A673 (cell line): ENCODE results near the gene OLFM1. TPM values are rescaled to one million over a fixed set of nuclear protein-coding genes. Genes with fewer than 3 reads are reported as not detected.

Experiments
- BruUV-seq: library from RNA; stranded (reverse); fragments of 400-500 nt; replicated peaks from 2 replicates; lab custom pipeline; 2021; lab: Mats Ljungman, UMichigan
- CTCF ChIA-PET: fragments of 300-600 bp; sonication (Branson Sonifier 250); formaldehyde crosslinking; loops from one replicate; lab custom pipeline; 2022; ENCODE audit warnings: antibody characterized with exemption; lab: Charles Lee
- POLR2A ChIA-PET: fragments of 300-600 bp; sonication (Branson Sonifier 250); formaldehyde crosslinking; loops from one replicate; lab custom pipeline; 2022; ENCODE audit warnings: antibody characterized with exemption; ENCODE audit not compliant: low non-redundant PET; lab: Charles Lee
- DNase-seq: peaks from one replicate; pipeline ENCODE4 v3.0.0-alpha.2; 2015; ENCODE audit warnings: low spot score
- H3K27ac ChIP-seq: fragments of 200-600 bp; sonication (generic); 2 replicates; pipeline ENCODE4 v1.5.1; 2016; ENCODE audit warnings: mixed run types, low read depth, mild to moderate bottlenecking, mixed read lengths, antibody characterized with exemption, low read length; ENCODE audit not compliant: poor library complexity, severe bottlenecking
- H3K27me3 ChIP-seq: fragments of 200-600 bp; sonication (generic); replicated peaks from 2 replicates; pipeline ENCODE4 v1.6.1; 2017; ENCODE audit warnings: mixed run types, low read depth, mild to moderate bottlenecking, mixed read lengths, antibody characterized with exemption, low read length; ENCODE audit not compliant: insufficient read depth, poor library complexity
- H3K36me3 ChIP-seq: fragments of 200-600 bp; sonication (generic); 2 replicates; pipeline ENCODE4 v1.6.1; 2016; ENCODE audit warnings: mixed run types, mild to moderate bottlenecking, mixed read lengths, antibody characterized with exemption, low read length; ENCODE audit not compliant: insufficient read depth, poor library complexity, severe bottlenecking
- H3K4me1 ChIP-seq: fragments of 200-600 bp; sonication (generic); 2 replicates; pipeline ENCODE4 v1.6.1; 2017; ENCODE audit warnings: mixed run types, mild to moderate bottlenecking, mixed read lengths, antibody characterized with exemption, low read length; ENCODE audit not compliant: insufficient read depth, poor library complexity, severe bottlenecking
- H3K4me3 ChIP-seq: fragments of 200-600 bp; sonication (generic); 2 replicates; pipeline ENCODE4 v1.5.1; 2016; ENCODE audit warnings: low read depth, mixed run types, mild to moderate bottlenecking, mixed read lengths, low read length; ENCODE audit not compliant: poor library complexity, severe bottlenecking
- H3K9me3 ChIP-seq: fragments of 200-600 bp; sonication (generic); 2 replicates; pipeline ENCODE4 v1.6.1; 2016; ENCODE audit warnings: mixed run types, low read depth, mild to moderate bottlenecking, mixed read lengths, antibody characterized with exemption, low read length; ENCODE audit not compliant: poor library complexity, severe bottlenecking
- EZH2 ChIP-seq: fragments of 200-600 bp; sonication (generic); IDR thresholded peaks from 2 replicates; pipeline ENCODE4 v1.6.1; 2017; ENCODE audit warnings: borderline replicate concordance, low read depth, mild to moderate bottlenecking, mixed read lengths, antibody characterized with exemption, low read length; ENCODE audit not compliant: poor library complexity, severe bottlenecking
- intact Hi-C: fragments of 100-400 bp; cut with micrococcal nuclease; formaldehyde crosslinking; loops from one replicate; pipeline ENCODE4 v1.10.0; 2022; ENCODE audit not compliant: unreplicated experiment
- total RNA-seq: library from RNA; stranded (reverse); gene quantifications from 2 replicates; pipeline ENCODE4 v1.2.3, GENCODE V29; 2021
- TF ChIP-seq, protein P1 (sequence below): fragments of 300-800, 200-600 bp; sonication (generic); conservative IDR thresholded peaks from 2 replicates; pipeline ENCODE4 v1.5.1; 2017; ENCODE audit warnings: low read depth, mild to moderate bottlenecking, antibody characterized with exemption, low read length, moderate library complexity, mixed read lengths

Gene OLFM1
- total RNA-seq, 1 experiment from 2014 or later: 308 TPM

DNA sequence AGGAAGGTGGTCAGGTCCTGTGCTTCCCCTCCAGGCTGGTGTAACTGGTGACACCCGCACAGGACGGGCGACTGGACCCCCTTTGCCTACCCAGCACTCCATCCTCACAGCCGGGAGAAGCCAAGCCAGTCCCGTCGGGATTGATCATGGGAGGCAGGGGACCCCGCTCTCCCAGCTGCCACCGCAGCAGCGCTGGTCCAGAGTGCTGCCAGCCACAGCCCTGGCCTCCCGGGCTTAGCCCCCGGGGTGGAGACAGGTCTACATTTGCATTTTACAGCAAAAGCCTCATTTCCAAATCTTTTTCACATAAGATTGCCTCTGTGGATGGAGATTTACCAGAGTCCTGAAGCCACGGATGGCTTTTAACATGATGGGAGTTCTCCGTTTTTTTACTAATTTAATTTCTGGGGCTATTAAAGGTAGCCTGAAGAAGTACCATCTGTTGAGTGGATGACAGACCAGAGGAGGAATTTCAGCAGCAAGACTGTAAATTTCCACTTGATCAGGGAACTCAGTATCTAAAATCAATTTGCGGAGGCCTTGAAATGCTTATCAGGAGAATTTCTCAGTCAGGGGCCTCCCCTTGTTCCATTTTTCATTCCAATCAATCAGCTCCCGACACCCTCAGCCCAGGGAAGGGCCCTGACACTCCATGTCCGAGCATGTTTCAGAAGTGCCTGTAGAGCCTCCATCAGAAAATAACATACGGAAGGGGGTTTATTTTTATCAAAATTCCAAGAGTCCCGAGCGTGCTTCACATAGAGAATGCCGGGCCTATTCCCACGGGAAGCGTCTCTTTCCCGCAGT is 80.6 kb downstream of the OLFM1 start:
- BruUV-seq: no TSS peak

DNA sequence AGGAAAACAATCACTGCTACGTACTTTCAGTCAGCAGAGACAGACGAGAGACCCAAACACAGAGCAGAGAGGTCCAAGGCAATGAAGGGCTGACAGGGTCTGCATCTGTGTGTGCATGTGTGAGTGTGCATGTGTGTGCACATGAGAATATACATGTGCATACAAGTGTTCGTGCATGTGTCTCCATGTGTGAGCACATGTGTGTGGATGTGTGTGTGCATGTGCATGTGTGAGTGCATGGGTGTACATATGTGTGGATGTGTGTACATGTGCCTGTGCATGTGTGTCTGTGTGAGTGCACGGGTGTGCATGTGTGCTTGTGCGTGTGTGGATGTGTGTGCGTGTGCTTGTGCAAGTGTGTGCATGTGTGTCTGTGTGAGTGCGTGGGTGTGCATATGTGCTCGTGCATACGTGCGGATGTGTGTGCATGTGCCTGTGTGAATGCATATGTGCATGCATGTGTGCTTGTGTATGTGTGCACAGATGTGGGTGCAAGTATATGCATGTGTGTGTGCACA is 82.3 kb downstream of the OLFM1 start:
- H3K36me3 ChIP-seq: no peaks in the 10 kb centered on the region
- POLR2A ChIA-PET: no interaction called here
- BruUV-seq: no TSS peak
- H3K9me3 ChIP-seq: no peaks in the 10 kb centered on the region
- no peak for DNase-seq
- H3K4me1 ChIP-seq: peaks cover 6% of the 10 kb centered on the region
- TF ChIP-seq, protein P1, sequence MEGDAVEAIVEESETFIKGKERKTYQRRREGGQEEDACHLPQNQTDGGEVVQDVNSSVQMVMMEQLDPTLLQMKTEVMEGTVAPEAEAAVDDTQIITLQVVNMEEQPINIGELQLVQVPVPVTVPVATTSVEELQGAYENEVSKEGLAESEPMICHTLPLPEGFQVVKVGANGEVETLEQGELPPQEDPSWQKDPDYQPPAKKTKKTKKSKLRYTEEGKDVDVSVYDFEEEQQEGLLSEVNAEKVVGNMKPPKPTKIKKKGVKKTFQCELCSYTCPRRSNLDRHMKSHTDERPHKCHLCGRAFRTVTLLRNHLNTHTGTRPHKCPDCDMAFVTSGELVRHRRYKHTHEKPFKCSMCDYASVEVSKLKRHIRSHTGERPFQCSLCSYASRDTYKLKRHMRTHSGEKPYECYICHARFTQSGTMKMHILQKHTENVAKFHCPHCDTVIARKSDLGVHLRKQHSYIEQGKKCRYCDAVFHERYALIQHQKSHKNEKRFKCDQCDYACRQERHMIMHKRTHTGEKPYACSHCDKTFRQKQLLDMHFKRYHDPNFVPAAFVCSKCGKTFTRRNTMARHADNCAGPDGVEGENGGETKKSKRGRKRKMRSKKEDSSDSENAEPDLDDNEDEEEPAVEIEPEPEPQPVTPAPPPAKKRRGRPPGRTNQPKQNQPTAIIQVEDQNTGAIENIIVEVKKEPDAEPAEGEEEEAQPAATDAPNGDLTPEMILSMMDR: no peak
- TF ChIP-seq EZH2: no peak
- no peak overlapping the region for H3K27ac ChIP-seq
- no peaks in the 10 kb centered on the region for H3K27me3 ChIP-seq
- intact Hi-C loops: no loop called here
- CTCF ChIA-PET: no interaction called here
- H3K4me3 ChIP-seq: no peak overlapping the region

More for the DNA sequence above, 80.6 kb downstream of the OLFM1 start:
- Histone ChIP-seq H3K27me3 (no peaks in the 10 kb centered on the region), H3K9me3 (no peaks in the 10 kb centered on the region), H3K36me3 (no peaks in the 10 kb centered on the region), H3K4me3 (no peak overlapping the region), H3K4me1 (peaks cover 6% of the 10 kb centered on the region), H3K27ac (no peak overlapping the region)
- CTCF ChIA-PET: no interaction called here
- intact Hi-C loops: no loop called here
- POLR2A ChIA-PET: no interaction called here
- no peak for DNase-seq
- no peak for TF ChIP-seq EZH2
- TF ChIP-seq, protein P1: no peak

DNA sequence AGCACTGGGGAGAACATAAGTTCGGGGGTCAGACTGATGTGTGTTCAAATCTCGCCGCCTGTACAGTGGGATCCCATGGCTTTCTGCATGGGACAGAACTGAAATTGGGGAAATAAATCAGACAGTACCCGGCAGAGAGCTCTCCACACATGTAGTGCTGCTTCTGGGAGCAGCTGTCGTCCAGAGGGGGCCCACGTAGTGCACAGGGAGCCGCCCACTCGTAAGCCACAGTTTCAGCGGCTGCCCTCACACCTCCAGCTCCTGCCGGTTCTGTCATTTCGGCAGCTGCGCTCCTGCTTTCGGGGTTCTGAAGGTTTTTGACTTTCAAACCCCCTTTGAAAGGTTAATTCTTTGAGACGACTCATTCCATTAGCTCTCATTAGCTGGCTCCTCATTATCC is 83.1 kb downstream of the OLFM1 start:
- no peak for DNase-seq
- TF ChIP-seq, protein P1: no peak
- no peak for TF ChIP-seq EZH2
- Histone ChIP-seq H3K4me3 (no peak overlapping the region), H3K4me1 (peaks cover 6% of the 10 kb centered on the region), H3K27ac (no peak overlapping the region), H3K9me3 (no peaks in the 10 kb centered on the region), H3K27me3 (no peaks in the 10 kb centered on the region), H3K36me3 (no peaks in the 10 kb centered on the region)
- POLR2A ChIA-PET: no interaction called here
- BruUV-seq: no TSS peak
- CTCF ChIA-PET: no interaction called here
- intact Hi-C loops: no loop called here

Other genes with a start within 250 kb of the OLFM1 start
- gene FCN2, start 206.9 kb upstream of the OLFM1 start, total RNA-seq: not detected in 2 replicates
- gene FCN1, start 169.8 kb upstream of the OLFM1 start, total RNA-seq: not detected in 2 replicates